GM13976 (cell line): ENCODE measurements around the gene PLOD3.
"Not testable (repeated sequence)": the region's sequence is repeated elsewhere in the genome, so short reads cannot be mapped to it uniquely, and the experiment has no call there.

ENCODE experiments used
- DNase-seq: peaks from one replicate; pipeline ENCODE4 v3.0.0; 2012; ENCODE audit warnings: low spot score
- in situ Hi-C: fragments of 300-500 bp; cut with MboI; formaldehyde crosslinking; loops from one replicate; pipeline ENCODE4 v1.12.0; 2022; ENCODE audit warnings: low sequenced_read_pairs, mixed read lengths, inconsistent platforms; ENCODE audit not compliant: unreplicated experiment
- TF ChIP-seq, protein P1 (sequence below): IDR thresholded peaks from 2 replicates; pipeline ENCODE4 v1.5.1; 2012; ENCODE audit warnings: borderline replicate concordance, mild to moderate bottlenecking; ENCODE audit not compliant: insufficient read depth; ENCODE audit errors: extremely low read depth, missing control alignments, control extremely low read depth

The PLOD3 gene

DNA sequence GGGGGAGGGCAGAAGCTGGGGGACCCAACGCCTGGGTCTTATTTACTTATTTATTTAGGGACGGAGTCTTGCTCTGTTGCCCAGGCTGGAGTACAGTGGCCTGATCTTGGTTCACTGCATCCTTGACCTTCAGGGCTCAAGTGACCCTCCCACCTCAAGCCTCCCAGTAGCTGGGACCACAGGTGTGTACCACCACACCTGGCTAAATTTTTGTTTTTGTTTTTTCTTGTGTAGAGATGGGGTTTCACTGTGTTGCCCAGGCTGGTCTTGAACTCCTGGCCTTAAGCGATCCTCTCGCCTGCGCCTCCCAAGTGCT is 14.8 kb downstream of the PLOD3 start:
- no peak for DNase-seq
- TF ChIP-seq, protein P1, sequence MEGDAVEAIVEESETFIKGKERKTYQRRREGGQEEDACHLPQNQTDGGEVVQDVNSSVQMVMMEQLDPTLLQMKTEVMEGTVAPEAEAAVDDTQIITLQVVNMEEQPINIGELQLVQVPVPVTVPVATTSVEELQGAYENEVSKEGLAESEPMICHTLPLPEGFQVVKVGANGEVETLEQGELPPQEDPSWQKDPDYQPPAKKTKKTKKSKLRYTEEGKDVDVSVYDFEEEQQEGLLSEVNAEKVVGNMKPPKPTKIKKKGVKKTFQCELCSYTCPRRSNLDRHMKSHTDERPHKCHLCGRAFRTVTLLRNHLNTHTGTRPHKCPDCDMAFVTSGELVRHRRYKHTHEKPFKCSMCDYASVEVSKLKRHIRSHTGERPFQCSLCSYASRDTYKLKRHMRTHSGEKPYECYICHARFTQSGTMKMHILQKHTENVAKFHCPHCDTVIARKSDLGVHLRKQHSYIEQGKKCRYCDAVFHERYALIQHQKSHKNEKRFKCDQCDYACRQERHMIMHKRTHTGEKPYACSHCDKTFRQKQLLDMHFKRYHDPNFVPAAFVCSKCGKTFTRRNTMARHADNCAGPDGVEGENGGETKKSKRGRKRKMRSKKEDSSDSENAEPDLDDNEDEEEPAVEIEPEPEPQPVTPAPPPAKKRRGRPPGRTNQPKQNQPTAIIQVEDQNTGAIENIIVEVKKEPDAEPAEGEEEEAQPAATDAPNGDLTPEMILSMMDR, result no peak
- in situ Hi-C loops, result no loop called here

DNA sequence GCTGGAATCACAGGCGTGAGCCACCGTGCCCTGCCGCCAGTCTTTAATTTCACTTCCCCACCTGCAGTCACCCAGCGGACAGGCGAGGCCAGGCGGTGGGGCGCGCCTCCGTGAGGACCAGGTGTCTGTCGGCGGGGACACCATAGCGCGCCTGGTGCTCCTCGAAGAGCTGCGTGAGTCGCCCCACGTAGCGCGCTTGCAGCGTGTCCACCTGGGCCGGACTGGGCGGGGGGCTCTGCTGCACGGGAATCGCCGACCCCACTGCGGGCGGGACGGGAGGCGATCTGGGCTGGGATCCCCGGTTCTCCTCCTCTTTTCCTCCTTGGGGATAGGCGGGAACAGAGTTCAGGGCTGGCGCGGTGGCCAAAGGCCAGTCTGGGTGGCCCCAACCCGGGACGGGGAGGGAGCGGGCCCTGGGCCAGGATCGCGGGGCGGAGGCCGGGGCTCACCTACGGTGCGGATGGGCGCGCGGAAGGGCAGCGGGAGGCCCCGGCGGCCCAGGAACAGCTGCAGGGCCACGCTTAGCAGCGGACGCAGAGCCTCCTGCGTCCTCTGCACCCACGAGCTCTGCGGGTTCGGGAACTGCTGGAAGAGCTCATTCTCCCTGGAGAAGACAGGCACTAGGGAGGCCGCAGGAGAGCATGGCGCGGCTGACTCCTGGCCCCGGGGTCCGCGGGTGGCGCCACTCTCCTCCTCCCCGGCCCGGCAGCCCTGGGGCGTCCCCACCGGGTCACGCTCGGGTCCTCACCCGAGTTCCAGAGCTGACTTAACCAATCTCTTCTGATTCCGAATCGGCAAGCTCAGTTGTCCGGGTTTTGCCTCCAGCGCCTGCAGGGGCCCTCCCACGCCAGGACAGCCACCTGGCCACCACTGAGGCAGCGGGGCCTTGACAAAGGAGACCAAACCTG is 15.4 kb downstream of the PLOD3 start:
- TF ChIP-seq, protein P1, result no peak
- in situ Hi-C loops, result no loop called here
- no peak for DNase-seq

DNA sequence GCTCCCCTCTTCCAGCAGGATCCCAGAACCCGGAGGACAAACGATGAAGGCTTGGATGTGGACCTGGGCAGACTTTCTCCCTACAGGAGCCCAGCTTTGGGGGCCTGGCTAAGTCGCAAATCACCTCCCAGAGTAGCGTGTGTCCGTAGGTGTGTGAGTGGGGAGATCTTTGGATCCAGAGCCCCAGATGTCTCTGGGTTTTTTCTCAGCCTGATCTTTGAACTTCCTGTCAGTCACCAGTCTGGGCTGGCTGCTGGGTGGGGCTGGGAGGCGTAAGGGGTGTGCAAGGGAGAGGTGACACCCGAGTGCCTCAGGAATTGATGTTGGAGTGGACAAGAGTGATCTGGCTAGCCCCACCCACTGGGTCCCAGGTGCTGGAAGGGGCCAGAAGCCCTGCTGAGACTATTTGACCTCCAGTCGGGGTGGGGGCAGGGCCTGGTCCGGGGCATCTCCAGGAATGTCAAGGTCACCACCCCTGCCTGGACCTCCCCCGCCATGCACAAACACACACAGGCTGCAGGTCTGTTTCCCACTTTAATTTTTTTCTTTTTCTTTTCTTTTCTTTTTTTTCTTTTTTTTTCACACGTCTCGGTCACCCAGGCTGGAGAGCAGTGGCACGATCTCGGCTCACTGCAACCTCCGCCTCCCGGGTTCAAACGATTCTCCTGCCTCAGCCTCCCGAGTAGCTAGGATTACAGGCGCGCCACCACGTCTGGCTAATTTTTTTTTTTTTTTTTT is 16.4 kb downstream of the PLOD3 start, which contains the start of gene MOGAT3:
MOGAT3 (minus strand) TSS at position 175 of the 738 bp plus-strand sequence. CDS start 182 bp downstream, outside the sequence.
- DNase-seq, result no peak
- TF ChIP-seq, protein P1, result no peak
- in situ Hi-C loops, result no loop called here

DNA sequence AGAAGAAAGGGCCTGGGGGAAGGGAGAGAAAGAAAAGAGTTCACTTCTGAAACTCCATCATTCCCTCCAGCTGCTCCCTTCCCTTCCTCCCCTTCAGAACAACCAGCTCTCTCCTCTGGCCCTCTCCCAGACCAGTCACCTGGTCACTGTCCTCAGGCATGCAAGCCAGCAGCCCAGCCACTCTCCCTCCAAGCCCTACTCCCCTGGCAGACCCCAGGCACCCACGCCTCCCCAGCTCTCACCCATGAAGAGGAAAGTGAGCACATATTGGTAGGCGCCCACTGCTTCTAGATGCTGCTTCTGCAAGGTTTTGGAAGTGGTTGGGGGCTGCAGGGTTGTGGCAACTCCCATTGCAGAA is 16.9 kb downstream of the PLOD3 start:
- TF ChIP-seq, protein P1, result no peak
- in situ Hi-C loops, result no loop called here

DNA sequence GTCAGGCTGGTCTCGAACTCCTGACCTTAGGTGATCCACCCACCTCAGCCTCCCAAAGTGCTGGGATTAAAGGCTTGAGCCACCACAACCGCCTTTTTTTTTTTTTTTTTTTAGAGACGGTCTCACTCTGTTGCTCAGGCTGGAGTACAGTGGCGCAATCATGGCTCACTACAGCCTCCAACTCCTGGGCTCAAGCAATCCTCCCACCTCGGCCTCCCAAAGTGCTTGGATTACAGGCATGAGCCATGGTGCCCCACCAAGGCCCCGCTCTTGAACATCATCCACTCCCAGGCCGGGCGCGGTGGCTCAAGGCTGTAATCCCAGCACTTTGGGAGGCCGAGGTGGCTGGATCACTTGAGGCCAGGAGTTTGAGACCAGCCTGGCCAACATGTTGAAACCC is 17.9 kb downstream of the PLOD3 start:
- DNase-seq, result not testable (repeated sequence)
- in situ Hi-C loops, result loop anchor here (10.0 kb wide), 1 partner anchor 55 kb away; no protein-coding TSS in a partner anchor

More for the DNA sequence above, 16.9 kb downstream of the PLOD3 start:
- DNase-seq, result no peak

DNA sequence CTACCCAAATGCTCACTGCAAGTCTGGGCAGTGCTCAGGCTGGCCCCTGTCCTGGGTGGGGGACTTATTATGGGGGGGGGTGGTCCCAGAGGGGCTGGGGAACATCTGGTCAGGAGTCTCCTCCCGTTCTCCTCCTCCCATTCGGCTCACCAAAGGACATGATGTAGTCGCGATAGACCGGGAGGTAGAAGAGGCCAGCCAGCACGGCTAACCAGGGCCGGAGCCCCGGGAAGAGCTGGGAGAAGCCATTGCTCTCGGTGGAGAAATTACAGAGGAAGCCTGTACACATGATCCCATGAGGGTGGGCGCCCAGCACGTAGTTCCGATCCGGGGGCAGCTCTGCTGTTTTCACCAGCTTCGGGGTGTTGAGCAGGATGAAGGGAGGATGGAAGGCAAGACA is 18.9 kb downstream of the PLOD3 start:
- in situ Hi-C loops, result loop anchor here (10.0 kb wide), 1 partner anchor 54 kb away; no protein-coding TSS in a partner anchor
- DNase-seq, result no peak
- TF ChIP-seq, protein P1, result no peak

DNA sequence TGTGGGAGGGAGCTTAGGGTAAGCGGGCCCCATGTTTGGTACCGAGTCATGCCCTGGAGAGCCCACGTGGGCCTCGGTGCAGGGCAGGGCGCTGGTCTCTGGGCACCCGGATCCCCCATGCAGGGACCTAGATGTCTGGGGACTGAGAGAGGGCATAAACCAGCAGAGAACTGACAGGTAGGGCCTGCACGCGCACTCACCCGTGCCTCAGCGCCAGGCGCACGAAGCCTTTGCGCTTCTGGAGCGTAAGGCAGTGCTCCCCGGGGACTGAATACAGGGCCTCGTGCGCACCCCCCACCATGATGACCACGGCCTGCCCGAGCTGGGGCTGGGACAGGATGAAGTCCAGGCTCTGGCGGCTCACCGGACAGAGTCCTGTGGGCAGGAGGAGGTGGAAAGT is 19.4 kb downstream of the PLOD3 start:
- TF ChIP-seq, protein P1, result no peak
- in situ Hi-C loops, result loop anchor here (10.0 kb wide), 1 partner anchor 53 kb away; no protein-coding TSS in a partner anchor
- DNase-seq, result no peak
